ENCODE measurements around the gene ARG2. TPM values are rescaled to one million over a fixed set of nuclear protein-coding genes. Genes with fewer than 3 reads are reported as not detected.

The ARG2 gene
- total and polyA plus RNA-seq, 9 of the 15 experiments (the other 6 are each of a cell fraction or from before 2014, with no cell fraction given) = 6.2 to 75.0 (median 17.8) TPM

GRCh38 chr14:67636361-67636919 is 16.7 kb downstream of the ARG2 start (continued):
- TF ChIP-seq, protein P1, sequence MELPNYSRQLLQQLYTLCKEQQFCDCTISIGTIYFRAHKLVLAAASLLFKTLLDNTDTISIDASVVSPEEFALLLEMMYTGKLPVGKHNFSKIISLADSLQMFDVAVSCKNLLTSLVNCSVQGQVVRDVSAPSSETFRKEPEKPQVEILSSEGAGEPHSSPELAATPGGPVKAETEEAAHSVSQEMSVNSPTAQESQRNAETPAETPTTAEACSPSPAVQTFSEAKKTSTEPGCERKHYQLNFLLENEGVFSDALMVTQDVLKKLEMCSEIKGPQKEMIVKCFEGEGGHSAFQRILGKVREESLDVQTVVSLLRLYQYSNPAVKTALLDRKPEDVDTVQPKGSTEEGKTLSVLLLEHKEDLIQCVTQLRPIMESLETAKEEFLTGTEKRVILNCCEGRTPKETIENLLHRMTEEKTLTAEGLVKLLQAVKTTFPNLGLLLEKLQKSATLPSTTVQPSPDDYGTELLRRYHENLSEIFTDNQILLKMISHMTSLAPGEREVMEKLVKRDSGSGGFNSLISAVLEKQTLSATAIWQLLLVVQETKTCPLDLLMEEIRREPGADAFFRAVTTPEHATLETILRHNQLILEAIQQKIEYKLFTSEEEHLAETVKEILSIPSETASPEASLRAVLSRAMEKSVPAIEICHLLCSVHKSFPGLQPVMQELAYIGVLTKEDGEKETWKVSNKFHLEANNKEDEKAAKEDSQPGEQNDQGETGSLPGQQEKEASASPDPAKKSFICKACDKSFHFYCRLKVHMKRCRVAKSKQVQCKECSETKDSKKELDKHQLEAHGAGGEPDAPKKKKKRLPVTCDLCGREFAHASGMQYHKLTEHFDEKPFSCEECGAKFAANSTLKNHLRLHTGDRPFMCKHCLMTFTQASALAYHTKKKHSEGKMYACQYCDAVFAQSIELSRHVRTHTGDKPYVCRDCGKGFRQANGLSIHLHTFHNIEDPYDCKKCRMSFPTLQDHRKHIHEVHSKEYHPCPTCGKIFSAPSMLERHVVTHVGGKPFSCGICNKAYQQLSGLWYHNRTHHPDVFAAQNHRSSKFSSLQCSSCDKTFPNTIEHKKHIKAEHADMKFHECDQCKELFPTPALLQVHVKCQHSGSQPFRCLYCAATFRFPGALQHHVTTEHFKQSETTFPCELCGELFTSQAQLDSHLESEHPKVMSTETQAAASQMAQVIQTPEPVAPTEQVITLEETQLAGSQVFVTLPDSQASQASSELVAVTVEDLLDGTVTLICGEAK (IDR thresholded peaks at IDR 0.05) = peak; percentile 30; the same call in 1 of the 2 replicates
- TF ChIP-seq, protein P1 (CRISPR knock-in tag; IDR thresholded peaks at IDR 0.05) = no peak
- no peak for TF ChIP-seq ZBED1 (IDR thresholded peaks at IDR 0.05)
- TF ChIP-seq CREM (IDR thresholded peaks at IDR 0.05; ENCODE audit: low read depth) = peak; percentile 59
- TF ChIP-seq CBFA2T3 (IDR thresholded peaks at IDR 0.05) = peak; percentile 99
- TF ChIP-seq CBFA2T2 (conservative IDR thresholded peaks at IDR 0.05) = peak; percentile 97
- TF ChIP-seq SNRNP70 (optimal IDR thresholded peaks at IDR 0.05; ENCODE audit: low read depth, low read length) = no peak
- no peak for TF ChIP-seq SUPT5H (IDR thresholded peaks at IDR 0.05)
- TF ChIP-seq RFX7 (CRISPR knock-in tag; IDR thresholded peaks at IDR 0.05) = no peak
- TF ChIP-seq THRA (IDR thresholded peaks at IDR 0.05) = peak; percentile 87
- TF ChIP-seq SP2 (IDR thresholded peaks at IDR 0.05; ENCODE audit: extremely low read depth, low read depth, low read length, poor library complexity, severe bottlenecking) = no peak
